ENCODE results near the gene ALG6.
"Not testable (repeated sequence)": the region's sequence is repeated elsewhere in the genome, so short reads cannot be mapped to it uniquely, and the experiment has no call there.

The ALG6 gene

GRCh38 chr1:63411066-63411465 is 43.6 kb downstream of the ALG6 start:
- in situ Hi-C loops (cut with MboI; ENCODE audit: low sequenced_read_pairs) = no loop called here

- in situ Hi-C loops (cut with MboI; ENCODE audit: low sequenced_read_pairs) = no loop called here
These were observed 46.0 kb downstream of the ALG6 start for GRCh38 chr1:63413394-63413793.

GRCh38 chr1:63414691-63415365 is 47.4 kb downstream of the ALG6 start:
- in situ Hi-C loops (cut with MboI; ENCODE audit: low sequenced_read_pairs) = no loop called here

DNA sequence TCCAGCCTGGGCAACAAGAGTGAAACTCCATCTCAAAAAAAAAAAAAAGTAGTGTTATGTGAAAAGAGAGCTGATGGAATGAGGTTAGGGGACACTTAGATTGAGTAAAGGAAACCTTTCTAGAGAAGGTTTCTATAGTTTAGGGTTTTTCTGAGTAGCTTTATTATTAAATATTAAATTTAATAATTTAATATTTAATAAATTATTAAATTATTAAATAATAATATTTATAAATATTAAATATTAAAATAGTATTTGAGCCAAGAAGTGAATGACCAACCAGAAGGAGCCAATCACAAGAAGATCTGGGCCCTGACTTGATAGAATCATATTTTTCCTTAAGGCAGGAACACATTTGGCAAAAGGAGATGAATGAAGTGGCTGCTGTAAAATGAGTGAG is 50.7 kb downstream of the ALG6 start:
- in situ Hi-C loops (cut with MboI; ENCODE audit: low sequenced_read_pairs) = no loop called here

DNA sequence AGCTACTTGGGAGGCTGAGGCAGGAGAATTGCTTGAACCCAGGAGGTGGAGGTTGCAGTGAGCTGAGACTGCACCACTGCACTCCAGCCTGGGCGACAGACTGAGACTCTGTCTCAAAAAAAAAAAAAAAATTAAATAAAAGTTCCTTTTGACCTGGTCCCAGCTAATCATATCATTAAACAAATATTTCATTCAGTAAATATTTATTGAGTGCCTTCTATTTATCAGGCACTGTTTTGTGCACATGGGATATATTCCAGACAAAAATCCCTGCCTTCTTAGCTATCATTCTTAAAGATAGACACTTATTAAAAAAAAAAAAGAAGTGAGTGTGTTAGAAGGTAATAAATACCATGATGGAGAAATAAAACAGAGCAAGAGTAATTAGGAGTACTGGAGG is 53.3 kb downstream of the ALG6 start:
- in situ Hi-C loops (cut with MboI; ENCODE audit: low sequenced_read_pairs) = not testable (repeated sequence)

GRCh38 chr1:63423649-63424048 is 56.2 kb downstream of the ALG6 start:
- in situ Hi-C loops (cut with MboI; ENCODE audit: low sequenced_read_pairs) = no loop called here

DNA sequence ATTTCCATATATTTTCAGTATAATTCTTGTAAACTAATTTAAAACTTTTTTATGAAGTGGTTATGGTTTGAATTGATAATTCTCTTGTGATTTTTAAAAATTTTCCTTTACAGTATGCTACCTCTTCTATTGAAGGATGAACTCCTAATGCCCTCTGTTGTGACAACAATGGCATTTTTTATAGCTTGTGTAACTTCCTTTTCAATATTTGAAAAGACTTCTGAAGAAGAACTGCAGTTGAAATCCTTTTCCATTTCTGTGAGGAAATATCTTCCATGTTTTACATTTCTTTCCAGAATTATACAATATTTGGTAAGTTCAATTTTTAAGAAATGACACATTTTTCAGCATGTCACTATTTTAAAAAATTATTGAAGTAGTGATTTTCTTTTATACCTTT is 61.4 kb downstream of the ALG6 start:
- in situ Hi-C loops (cut with MboI; ENCODE audit: low sequenced_read_pairs) = no loop called here

GRCh38 chr1:63429281-63429680 is 61.9 kb downstream of the ALG6 start:
- in situ Hi-C loops (cut with MboI; ENCODE audit: low sequenced_read_pairs) = no loop called here

DNA sequence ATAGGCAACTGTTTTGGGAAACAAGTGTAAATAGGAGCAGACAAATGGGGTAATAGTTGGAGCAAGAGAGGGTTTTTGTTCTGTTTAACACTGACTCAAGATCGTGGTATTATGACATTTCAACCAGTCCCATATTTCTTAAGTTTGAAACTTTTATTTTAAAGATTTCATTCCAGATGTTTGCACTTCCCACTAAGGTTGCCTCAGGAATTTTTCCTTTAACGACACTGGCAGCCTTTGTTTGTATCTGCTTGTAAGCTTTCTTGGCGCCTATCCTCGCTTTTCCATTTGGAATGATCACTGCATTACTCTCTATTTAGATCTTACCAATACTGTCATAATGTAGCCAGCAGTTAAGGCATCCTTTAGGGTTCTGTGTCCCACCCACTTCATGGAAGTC is 67.7 kb downstream of the ALG6 start:
- in situ Hi-C loops (cut with MboI; ENCODE audit: low sequenced_read_pairs) = no loop called here

DNA sequence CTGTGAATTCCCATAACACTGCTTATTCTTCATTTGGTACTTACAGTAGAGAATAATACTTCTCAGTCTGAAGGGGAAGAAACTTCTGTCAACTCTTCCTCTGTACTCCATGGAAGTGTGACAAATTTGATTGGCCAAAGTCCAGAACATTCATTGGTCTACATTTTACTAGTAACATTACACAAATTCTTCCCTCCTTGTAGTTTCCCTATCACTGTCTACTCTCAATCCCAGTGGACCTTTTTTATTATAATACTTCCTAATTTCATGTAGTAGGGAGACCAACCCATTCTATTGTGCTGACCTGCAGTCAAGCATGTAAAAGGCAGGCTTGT is 74.7 kb downstream of the ALG6 start:
- in situ Hi-C loops (cut with MboI; ENCODE audit: low sequenced_read_pairs) = no loop called here

DNA sequence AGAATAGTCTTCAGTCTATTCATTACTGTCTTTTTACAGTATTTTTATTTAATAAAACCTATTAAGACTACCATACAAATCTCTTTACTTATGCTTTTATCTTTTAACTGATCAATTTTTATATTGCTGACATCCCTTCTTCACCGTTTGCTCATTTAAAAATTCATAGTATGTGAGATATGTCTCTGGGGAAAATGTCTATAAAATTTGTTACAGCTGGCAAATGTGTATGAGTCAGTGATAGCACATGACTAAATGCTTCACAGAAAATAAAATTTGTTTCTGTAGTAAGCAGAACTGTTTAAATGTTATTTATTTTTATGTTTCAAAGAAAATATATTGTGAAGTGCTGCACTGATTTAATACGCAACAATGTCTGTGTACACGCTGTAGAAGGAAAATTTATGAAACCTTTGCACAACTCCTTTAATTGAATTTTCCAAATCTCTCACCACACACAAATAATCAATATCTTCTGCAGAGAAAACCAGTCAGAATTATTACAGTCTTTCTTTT is 81.4 kb downstream of the ALG6 start:
- in situ Hi-C loops (cut with MboI; ENCODE audit: low sequenced_read_pairs) = no loop called here

GRCh38 chr1:63450416-63450815 is 83.0 kb downstream of the ALG6 start:
- in situ Hi-C loops (cut with MboI; ENCODE audit: low sequenced_read_pairs) = no loop called here

DNA sequence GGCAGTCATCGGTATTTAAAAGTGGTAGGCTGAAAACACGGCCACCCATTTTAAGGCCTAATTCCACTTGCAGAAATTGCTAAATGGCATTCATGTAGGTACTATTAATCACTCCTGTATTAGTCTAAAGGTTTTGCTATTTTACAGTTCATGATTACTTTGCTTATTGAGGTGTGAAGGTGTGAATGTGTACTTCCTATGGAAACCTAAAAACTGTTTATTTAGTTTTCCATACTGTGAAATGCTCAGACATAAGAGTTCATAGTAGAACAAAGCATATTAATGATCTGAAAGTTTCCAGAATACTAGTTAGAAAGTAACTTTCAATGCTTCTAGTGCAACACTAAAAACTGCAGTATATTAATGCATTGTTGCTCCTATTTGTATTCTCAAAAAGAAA is 85.8 kb downstream of the ALG6 start:
- in situ Hi-C loops (cut with MboI; ENCODE audit: low sequenced_read_pairs) = no loop called here

- in situ Hi-C loops (cut with MboI; ENCODE audit: low sequenced_read_pairs) = no loop called here
These were observed 86.8 kb downstream of the ALG6 start for GRCh38 chr1:63454269-63454668.

DNA sequence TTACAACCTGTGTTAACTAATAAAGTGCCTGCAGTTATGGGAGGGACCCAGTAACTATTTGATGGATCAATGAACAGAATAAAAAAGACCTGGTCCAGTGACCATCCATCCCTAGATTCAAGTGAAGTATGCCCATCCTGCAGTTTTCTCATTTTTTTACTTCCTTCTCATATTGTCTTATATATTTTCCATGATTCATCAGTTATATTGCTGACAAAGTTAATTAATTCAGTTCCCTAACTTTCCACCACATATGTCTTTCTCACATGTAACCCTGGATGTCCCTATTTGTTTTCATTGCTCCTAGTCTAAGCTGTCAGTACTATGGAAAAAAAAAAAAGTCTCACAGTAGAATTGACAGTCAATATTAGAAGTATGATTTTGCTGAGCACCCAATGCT is 91.3 kb downstream of the ALG6 start:
- in situ Hi-C loops (cut with MboI; ENCODE audit: low sequenced_read_pairs) = no loop called here

GRCh38 chr1:63461661-63462230 is 94.3 kb downstream of the ALG6 start:
- in situ Hi-C loops (cut with MboI; ENCODE audit: low sequenced_read_pairs) = no loop called here

DNA sequence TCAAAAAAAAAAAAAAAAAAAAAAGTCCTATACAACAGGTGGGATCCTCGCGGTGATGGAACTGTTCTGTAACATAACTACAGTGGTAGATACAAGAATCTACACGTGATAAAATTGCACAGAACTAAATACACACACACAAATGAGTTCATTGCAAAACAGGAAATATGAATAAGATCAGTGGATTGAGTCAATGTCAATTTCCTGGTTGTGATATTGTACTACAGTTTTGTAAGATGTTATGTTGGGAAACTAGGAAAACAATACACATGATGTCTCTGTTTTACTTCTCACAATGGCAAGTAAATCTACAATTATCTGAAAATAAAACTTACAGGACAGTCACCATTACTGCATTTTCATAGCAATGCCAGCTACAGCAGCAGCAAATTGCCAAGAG is 95.8 kb downstream of the ALG6 start:
- in situ Hi-C loops (cut with MboI; ENCODE audit: low sequenced_read_pairs) = no loop called here

GRCh38 chr1:63466181-63466580 is 98.8 kb downstream of the ALG6 start:
- in situ Hi-C loops (cut with MboI; ENCODE audit: low sequenced_read_pairs) = no loop called here

- in situ Hi-C loops (cut with MboI; ENCODE audit: low sequenced_read_pairs) = no loop called here
These were observed 99.3 kb downstream of the ALG6 start for GRCh38 chr1:63466759-63467158.

GRCh38 chr1:63468683-63469082 is 101.3 kb downstream of the ALG6 start:
- in situ Hi-C loops (cut with MboI; ENCODE audit: low sequenced_read_pairs) = not testable (repeated sequence)

GRCh38 chr1:63475761-63476160 is 108.3 kb downstream of the ALG6 start:
- in situ Hi-C loops (cut with MboI; ENCODE audit: low sequenced_read_pairs) = no loop called here

DNA sequence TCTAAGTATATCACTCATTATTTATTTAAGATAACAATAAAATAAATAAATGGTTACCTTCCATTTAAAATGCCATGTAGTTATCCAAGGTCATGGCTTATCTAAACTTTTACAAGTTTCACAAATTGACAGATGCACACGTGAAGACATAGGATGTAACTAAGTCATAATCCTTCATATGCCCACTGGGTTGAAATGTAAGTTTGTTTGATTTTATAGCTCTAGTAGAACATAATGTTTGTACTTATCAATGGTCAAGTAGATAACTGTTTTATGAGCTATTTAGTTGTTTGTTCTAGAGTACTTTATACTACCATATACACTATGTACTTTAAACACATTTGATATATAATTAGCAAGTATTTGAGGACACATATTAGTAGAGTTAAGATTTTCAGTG is 112.6 kb downstream of the ALG6 start:
- in situ Hi-C loops (cut with MboI; ENCODE audit: low sequenced_read_pairs) = no loop called here

DNA sequence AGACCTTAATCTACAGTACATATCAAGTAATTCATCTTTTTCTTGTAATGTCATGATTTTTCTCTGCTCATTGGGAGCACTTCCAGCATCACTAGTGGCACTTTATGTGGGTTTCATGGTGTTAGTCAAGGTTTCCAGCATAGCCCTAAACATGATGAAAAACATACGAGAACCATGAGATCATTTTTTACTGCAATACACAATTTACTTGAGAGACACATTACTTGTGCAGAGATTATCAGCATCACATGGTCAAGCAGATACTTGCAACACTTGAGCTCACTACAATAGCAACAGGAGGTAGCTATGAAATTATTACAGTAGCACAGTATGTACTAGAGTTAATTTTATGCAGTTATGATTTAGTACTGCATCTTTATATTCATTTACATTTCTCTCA is 119.2 kb downstream of the ALG6 start:
- in situ Hi-C loops (cut with MboI; ENCODE audit: low sequenced_read_pairs) = no loop called here
